ENCODE data around the gene SEC24D.

SEC24D gene

DNA sequence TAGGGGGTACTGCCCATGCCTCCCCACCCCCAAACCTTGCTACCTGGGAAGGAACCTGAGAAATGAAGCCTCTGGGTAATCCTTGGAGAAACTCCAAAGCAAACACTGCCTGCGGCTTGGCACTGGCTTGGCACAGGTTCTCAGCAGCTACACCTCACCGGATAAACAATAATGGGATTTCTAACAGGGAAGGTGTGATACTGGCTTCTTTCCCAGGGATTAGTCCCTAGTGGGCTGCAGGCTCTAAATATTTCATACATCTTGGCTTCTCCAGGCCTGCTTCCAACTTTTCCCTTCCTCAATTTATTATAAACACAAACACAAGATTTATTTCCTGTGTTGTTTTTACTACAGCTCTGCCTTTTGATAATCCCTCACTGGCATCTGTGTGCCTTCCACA lies 12.5 kb downstream of the SEC24D start:
- Histone ChIP-seq H3K36me3 (ENCODE audit: control insufficient read depth, insufficient read depth, low read length, severe bottlenecking) (peaks cover 49% of the 10 kb centered on the region), H3K4me1 (ENCODE audit: control insufficient read depth, insufficient read depth, low read length) (peaks cover 34% of the 10 kb centered on the region), H3K9ac (ENCODE audit: low read length) (no peak overlapping the region), H3K4me3 (ENCODE audit: low read length) (no peak overlapping the region), H3K9me3 (ENCODE audit: control insufficient read depth, low read length) (no peaks in the 10 kb centered on the region), H3K27me3 (replicated peaks; ENCODE audit: control insufficient read depth, insufficient read depth, low read length) (no peaks in the 10 kb centered on the region)
- DNase-seq (ENCODE audit: low read depth) = no peak

DNA sequence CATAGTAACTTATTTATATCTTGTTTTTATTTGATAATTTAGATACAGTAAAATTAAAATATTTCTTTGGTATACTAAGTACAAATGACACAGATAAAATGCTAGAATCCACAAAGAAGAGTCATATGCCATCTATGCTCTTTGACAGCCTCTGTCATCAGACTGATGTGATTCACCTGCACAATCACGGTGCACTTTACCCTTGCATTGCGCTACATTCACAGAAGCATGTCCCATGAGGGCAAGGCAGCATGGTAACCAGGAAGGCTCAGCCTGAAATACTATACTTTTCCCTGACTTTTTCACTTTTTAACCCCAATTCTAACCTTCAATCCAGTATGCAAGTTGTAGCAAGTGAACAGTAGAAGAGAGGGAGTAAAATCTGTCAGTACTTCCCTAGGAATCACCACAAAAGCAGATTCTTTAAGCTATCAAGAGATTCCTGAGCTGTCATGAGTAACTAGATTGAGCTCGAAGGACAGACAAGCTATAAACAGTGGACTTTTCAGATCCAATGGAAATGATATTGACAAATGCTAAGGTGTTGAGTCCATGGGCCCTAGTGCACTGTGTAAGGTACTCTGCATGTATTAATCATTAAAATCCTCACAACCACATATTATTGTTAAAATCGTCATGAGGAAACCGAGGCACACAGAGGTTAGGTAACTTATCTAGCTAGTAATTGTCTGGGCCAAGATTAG lies 14.2 kb downstream of the SEC24D start:
- Histone ChIP-seq H3K9ac (ENCODE audit: low read length) (no peak overlapping the region), H3K9me3 (ENCODE audit: control insufficient read depth, low read length) (no peaks in the 10 kb centered on the region), H3K4me1 (ENCODE audit: control insufficient read depth, insufficient read depth, low read length) (peaks cover 22% of the 10 kb centered on the region), H3K4me3 (ENCODE audit: low read length) (no peak overlapping the region), H3K27me3 (replicated peaks; ENCODE audit: control insufficient read depth, insufficient read depth, low read length) (no peaks in the 10 kb centered on the region), H3K36me3 (ENCODE audit: control insufficient read depth, insufficient read depth, low read length, severe bottlenecking) (peaks cover 56% of the 10 kb centered on the region)
- peak; percentile 18 for DNase-seq (ENCODE audit: low read depth)

DNA sequence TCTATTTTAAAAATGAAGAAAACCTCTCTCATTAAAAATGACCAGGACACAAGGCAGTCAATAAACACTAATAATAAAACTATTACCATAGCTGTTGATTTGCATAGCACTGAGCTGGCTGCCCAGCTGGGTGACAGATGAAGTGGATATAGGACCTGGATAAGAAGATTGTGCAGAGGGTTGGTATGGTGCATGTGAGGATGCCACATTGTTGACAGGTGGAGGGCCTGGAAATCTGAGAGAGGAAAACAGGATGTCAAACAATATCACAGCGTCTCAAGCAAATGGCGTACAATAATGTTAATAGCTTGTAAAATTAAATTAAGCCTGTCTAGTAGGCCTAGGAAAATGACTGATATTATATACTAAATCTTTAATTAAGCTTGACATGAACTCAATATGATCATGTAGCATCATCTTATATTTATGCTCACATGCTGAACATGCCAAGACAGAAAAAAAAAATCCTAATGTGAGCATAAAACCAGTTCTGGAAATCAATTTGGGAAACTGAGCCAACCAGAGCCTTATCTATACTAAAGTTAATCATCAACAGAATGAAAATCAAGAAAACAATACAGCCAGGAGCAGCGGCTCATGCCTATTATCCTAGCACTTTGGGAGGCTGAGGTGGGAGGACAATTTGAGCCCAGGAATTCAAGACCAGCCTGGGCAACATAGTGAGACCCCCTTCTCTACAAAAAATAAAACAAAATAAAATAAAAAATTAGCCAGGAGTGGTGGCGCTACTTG lies 18.6 kb downstream of the SEC24D start:
- Histone ChIP-seq H3K27me3 (replicated peaks; ENCODE audit: control insufficient read depth, insufficient read depth, low read length) (no peaks in the 10 kb centered on the region), H3K36me3 (ENCODE audit: control insufficient read depth, insufficient read depth, low read length, severe bottlenecking) (peaks cover 69% of the 10 kb centered on the region), H3K4me3 (ENCODE audit: low read length) (no peak overlapping the region), H3K9ac (ENCODE audit: low read length) (no peak overlapping the region), H3K4me1 (ENCODE audit: control insufficient read depth, insufficient read depth, low read length) (peaks cover 10% of the 10 kb centered on the region), H3K9me3 (ENCODE audit: control insufficient read depth, low read length) (no peaks in the 10 kb centered on the region)
- no peak for DNase-seq (ENCODE audit: low read depth)

DNA sequence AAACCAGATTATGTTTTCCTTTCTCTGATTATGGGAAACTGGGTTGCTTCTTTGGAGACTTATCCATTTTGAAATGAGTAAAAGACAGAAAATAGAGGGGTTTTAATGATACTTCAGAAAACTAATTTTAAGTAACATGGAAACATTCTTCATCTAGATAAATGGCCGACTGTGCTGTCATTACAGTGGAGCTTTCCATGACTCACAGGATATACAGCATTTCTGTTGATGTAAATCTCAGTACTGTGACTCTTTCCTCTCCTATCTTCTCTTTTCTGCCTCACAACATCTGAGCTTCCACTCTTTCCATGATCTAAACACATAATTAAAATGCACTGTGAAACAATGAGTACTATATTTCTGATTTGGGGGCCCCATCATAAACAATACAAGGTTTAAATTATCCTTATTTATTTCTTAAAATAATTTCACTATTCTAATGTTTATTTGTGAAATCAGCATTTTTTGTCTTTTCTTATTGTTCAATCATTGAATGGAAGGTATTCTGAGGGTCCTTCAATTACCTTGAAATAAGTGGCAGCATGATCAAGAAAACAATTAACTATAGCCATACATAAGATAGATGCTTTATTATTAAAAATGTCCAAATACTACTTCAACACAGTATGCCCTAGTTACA lies 19.3 kb downstream of the SEC24D start:
- H3K4me1 ChIP-seq (ENCODE audit: control insufficient read depth, insufficient read depth, low read length) = peaks cover 11% of the 10 kb centered on the region
- no peaks in the 10 kb centered on the region for H3K9me3 ChIP-seq (ENCODE audit: control insufficient read depth, low read length)
- peak; percentile 64 for DNase-seq (ENCODE audit: low read depth)
- no peak overlapping the region for H3K4me3 ChIP-seq (ENCODE audit: low read length)
- H3K9ac ChIP-seq (ENCODE audit: low read length) = no peak overlapping the region
- peaks cover 69% of the 10 kb centered on the region for H3K36me3 ChIP-seq (ENCODE audit: control insufficient read depth, insufficient read depth, low read length, severe bottlenecking)
- H3K27me3 ChIP-seq (replicated peaks; ENCODE audit: control insufficient read depth, insufficient read depth, low read length) = no peaks in the 10 kb centered on the region

DNA sequence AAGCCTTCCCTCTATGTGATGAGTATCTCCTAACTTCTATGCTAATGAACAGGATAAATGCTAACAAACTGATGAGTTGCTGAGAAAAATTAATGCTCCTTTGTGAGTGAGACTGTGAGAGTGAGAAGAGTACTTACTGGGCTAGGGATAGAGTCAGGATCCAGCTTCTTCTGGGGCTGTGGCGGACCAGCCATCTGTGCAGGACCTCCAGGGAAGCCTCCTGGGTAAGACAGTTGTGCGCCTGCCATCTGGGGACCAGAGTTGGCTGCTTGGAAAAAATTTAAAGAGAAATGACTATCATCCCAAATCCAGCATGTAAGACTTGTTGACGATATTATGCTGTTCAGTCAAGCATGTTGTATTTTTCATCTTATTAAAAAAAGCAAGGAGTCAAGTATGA lies 21.0 kb downstream of the SEC24D start:
- no peak for DNase-seq (ENCODE audit: low read depth)
- peaks cover 20% of the 10 kb centered on the region for H3K4me1 ChIP-seq (ENCODE audit: control insufficient read depth, insufficient read depth, low read length)
- H3K36me3 ChIP-seq (ENCODE audit: control insufficient read depth, insufficient read depth, low read length, severe bottlenecking) = peaks cover 80% of the 10 kb centered on the region

GRCh38 chr4:118814058-118814457 lies 21.9 kb downstream of the SEC24D start:
- no peak overlapping the region for H3K4me3 ChIP-seq (ENCODE audit: low read length)
- no peaks in the 10 kb centered on the region for H3K9me3 ChIP-seq (ENCODE audit: control insufficient read depth, low read length)
- H3K36me3 ChIP-seq (ENCODE audit: control insufficient read depth, insufficient read depth, low read length, severe bottlenecking) = peaks cover 88% of the 10 kb centered on the region
- DNase-seq (ENCODE audit: low read depth) = no peak
- H3K4me1 ChIP-seq (ENCODE audit: control insufficient read depth, insufficient read depth, low read length) = peaks cover 25% of the 10 kb centered on the region
- H3K9ac ChIP-seq (ENCODE audit: low read length) = no peak overlapping the region
- no peaks in the 10 kb centered on the region for H3K27me3 ChIP-seq (replicated peaks; ENCODE audit: control insufficient read depth, insufficient read depth, low read length)

More for the DNA sequence above, 21.0 kb downstream of the SEC24D start:
- Histone ChIP-seq H3K4me3 (ENCODE audit: low read length) (no peak overlapping the region), H3K9me3 (ENCODE audit: control insufficient read depth, low read length) (no peaks in the 10 kb centered on the region), H3K27me3 (replicated peaks; ENCODE audit: control insufficient read depth, insufficient read depth, low read length) (no peaks in the 10 kb centered on the region), H3K9ac (ENCODE audit: low read length) (no peak overlapping the region)

- DNase-seq (ENCODE audit: low read depth) = no peak
- Histone ChIP-seq H3K36me3 (ENCODE audit: control insufficient read depth, insufficient read depth, low read length, severe bottlenecking) (peaks cover 90% of the 10 kb centered on the region), H3K27me3 (replicated peaks; ENCODE audit: control insufficient read depth, insufficient read depth, low read length) (no peaks in the 10 kb centered on the region), H3K4me3 (ENCODE audit: low read length) (no peak overlapping the region), H3K4me1 (ENCODE audit: control insufficient read depth, insufficient read depth, low read length) (peaks cover 25% of the 10 kb centered on the region), H3K9me3 (ENCODE audit: control insufficient read depth, low read length) (no peaks in the 10 kb centered on the region), H3K9ac (ENCODE audit: low read length) (no peak overlapping the region)
These were observed 22.4 kb downstream of the SEC24D start for GRCh38 chr4:118813561-118813960.

GRCh38 chr4:118811832-118812231 lies 24.1 kb downstream of the SEC24D start:
- Histone ChIP-seq H3K9me3 (ENCODE audit: control insufficient read depth, low read length) (no peaks in the 10 kb centered on the region), H3K27me3 (replicated peaks; ENCODE audit: control insufficient read depth, insufficient read depth, low read length) (no peaks in the 10 kb centered on the region), H3K9ac (ENCODE audit: low read length) (peak overlapping the region; percentile 56), H3K4me3 (ENCODE audit: low read length) (no peak overlapping the region), H3K36me3 (ENCODE audit: control insufficient read depth, insufficient read depth, low read length, severe bottlenecking) (peaks cover 93% of the 10 kb centered on the region), H3K4me1 (ENCODE audit: control insufficient read depth, insufficient read depth, low read length) (peaks cover 25% of the 10 kb centered on the region)
- DNase-seq (ENCODE audit: low read depth) = no peak

GRCh38 chr4:118810991-118811764 lies 24.7 kb downstream of the SEC24D start:
- DNase-seq (ENCODE audit: low read depth) = peak; percentile 75
- H3K4me1 ChIP-seq (ENCODE audit: control insufficient read depth, insufficient read depth, low read length) = peaks cover 25% of the 10 kb centered on the region
- no peaks in the 10 kb centered on the region for H3K9me3 ChIP-seq (ENCODE audit: control insufficient read depth, low read length)
- H3K27me3 ChIP-seq (replicated peaks; ENCODE audit: control insufficient read depth, insufficient read depth, low read length) = no peaks in the 10 kb centered on the region
- H3K36me3 ChIP-seq (ENCODE audit: control insufficient read depth, insufficient read depth, low read length, severe bottlenecking) = peaks cover 93% of the 10 kb centered on the region
- H3K9ac ChIP-seq (ENCODE audit: low read length) = peak overlapping the region; percentile 56
- H3K4me3 ChIP-seq (ENCODE audit: low read length) = peak overlapping the region; percentile 42

GRCh38 chr4:118807659-118808058 lies 28.3 kb downstream of the SEC24D start:
- H3K27me3 ChIP-seq (replicated peaks; ENCODE audit: control insufficient read depth, insufficient read depth, low read length) = no peaks in the 10 kb centered on the region
- no peaks in the 10 kb centered on the region for H3K9me3 ChIP-seq (ENCODE audit: control insufficient read depth, low read length)
- H3K9ac ChIP-seq (ENCODE audit: low read length) = no peak overlapping the region
- H3K4me3 ChIP-seq (ENCODE audit: low read length) = no peak overlapping the region
- peaks cover 93% of the 10 kb centered on the region for H3K36me3 ChIP-seq (ENCODE audit: control insufficient read depth, insufficient read depth, low read length, severe bottlenecking)
- no peak for DNase-seq (ENCODE audit: low read depth)
- H3K4me1 ChIP-seq (ENCODE audit: control insufficient read depth, insufficient read depth, low read length) = peaks cover 25% of the 10 kb centered on the region

DNA sequence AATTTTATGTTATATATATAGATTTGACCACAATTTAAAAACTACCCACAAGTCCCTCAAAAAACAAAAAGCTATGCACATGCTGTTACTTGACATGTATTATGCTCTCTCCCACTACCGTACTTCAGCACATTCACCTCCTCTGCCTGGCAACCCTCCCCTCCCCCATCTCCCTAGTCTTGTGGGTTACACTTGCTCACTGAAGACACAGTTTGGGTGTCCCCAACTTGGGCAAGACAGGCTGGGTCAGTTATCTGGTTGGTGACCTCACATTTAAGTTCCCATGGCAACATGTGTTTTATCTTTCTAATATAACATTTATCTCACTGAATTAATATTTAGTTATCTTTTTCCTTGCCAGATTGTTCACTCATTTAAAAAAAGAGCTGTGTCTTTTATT lies 32.7 kb downstream of the SEC24D start:
- Histone ChIP-seq H3K4me3 (ENCODE audit: low read length) (no peak overlapping the region), H3K4me1 (ENCODE audit: control insufficient read depth, insufficient read depth, low read length) (peaks cover 12% of the 10 kb centered on the region), H3K9ac (ENCODE audit: low read length) (no peak overlapping the region), H3K9me3 (ENCODE audit: control insufficient read depth, low read length) (no peaks in the 10 kb centered on the region), H3K27me3 (replicated peaks; ENCODE audit: control insufficient read depth, insufficient read depth, low read length) (no peaks in the 10 kb centered on the region), H3K36me3 (ENCODE audit: control insufficient read depth, insufficient read depth, low read length, severe bottlenecking) (peaks cover 91% of the 10 kb centered on the region)
- DNase-seq (ENCODE audit: low read depth) = no peak
